GM10248 (cell line): Measurements from ENCODE around the gene TTC7B.

ENCODE experiments used
- CTCF ChIA-PET: fragments of 300-600 bp; sonication (Branson Sonifier 250); formaldehyde crosslinking; extraction: SDS; loops from one replicate; lab custom pipeline; 2021; ENCODE audit warnings: antibody characterized with exemption; lab: Yijun Ruan, JAX
- POLR2A ChIA-PET: fragments of 350-650 bp; sonication (Branson Sonifier 250); formaldehyde crosslinking; extraction: SDS; loops from one replicate; lab custom pipeline; 2020; ENCODE audit warnings: antibody characterized with exemption; lab: Yijun Ruan, JAX
- DNase-seq: peaks from one replicate; pipeline ENCODE4 v3.0.0; 2012; ENCODE audit errors: extremely low spot score
- TF ChIP-seq, protein P1 (sequence below): IDR thresholded peaks from 2 replicates; pipeline ENCODE4 v1.5.1; 2012; ENCODE audit warnings: mild to moderate bottlenecking, low read depth; ENCODE audit errors: extremely low read depth, missing control alignments, control extremely low read depth

Gene TTC7B

DNA sequence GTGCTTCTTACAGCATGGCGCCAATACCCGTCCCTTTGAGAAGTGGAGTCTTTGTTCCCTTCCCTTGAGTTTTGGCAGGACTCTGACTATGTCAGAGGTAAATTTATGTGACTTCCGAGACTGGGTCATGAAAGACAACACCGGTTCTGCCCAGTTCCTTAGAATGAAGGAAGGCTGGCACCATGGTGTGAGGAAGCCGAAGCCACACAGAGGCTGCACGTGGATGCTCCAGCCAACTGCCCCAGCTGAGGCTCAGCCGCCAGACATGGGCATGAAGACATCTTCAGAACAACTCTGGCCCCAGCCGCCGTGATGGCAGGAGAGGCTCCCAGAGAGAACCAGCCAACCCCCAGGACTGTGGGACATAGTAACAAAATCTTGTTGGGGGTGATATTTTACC, 308.2 kb downstream of the TTC7B start:
- ChIA-PET CTCF (no interaction called here), POLR2A (no interaction called here)
- no peak for DNase-seq
- TF ChIP-seq, protein P1, sequence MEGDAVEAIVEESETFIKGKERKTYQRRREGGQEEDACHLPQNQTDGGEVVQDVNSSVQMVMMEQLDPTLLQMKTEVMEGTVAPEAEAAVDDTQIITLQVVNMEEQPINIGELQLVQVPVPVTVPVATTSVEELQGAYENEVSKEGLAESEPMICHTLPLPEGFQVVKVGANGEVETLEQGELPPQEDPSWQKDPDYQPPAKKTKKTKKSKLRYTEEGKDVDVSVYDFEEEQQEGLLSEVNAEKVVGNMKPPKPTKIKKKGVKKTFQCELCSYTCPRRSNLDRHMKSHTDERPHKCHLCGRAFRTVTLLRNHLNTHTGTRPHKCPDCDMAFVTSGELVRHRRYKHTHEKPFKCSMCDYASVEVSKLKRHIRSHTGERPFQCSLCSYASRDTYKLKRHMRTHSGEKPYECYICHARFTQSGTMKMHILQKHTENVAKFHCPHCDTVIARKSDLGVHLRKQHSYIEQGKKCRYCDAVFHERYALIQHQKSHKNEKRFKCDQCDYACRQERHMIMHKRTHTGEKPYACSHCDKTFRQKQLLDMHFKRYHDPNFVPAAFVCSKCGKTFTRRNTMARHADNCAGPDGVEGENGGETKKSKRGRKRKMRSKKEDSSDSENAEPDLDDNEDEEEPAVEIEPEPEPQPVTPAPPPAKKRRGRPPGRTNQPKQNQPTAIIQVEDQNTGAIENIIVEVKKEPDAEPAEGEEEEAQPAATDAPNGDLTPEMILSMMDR: no peak

DNA sequence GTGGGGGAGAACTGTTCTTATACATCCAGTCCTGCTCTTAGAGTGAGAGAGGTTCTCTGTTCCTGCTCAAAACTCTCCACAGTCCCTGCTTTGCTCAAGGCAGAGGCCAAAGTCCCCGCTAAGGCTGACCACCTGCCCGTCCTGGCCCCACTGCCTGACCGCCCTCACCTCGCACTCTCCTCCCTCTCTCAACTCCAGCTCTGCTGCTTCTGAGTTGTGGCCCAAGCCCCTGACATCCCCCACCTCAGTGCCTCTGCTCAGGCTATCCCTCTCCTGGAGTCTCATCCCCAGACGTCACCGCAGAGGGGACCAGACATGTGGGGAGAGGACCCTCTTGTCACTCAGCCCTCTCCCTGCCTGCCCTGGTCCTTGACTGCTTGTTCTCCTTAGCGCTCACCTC, 308.8 kb downstream of the TTC7B start:
- TF ChIP-seq, protein P1: no peak
- ChIA-PET POLR2A (no interaction called here), CTCF (no interaction called here)
- no peak for DNase-seq

DNA sequence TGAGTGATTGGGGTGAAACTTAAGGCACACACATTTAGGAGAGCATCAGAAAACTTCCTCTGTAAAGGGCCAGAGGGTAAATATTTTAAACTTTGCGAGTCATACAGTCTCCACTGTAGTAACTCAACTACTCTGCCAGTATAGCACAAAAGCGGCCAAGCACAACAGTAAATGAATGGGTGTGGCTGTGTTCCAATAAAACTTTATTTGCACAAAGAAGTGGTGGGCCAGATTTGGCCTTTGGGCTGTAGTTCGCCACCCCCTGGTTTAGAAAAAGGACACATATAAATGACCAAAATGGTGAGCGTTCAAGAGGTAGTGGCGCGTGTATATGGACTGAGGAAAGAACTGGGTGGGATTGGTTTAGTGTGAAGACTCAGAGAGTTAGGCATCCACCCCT, 309.5 kb downstream of the TTC7B start:
- TF ChIP-seq, protein P1: no peak
- POLR2A ChIA-PET: no interaction called here
- CTCF ChIA-PET: no interaction called here
- DNase-seq: no peak

DNA sequence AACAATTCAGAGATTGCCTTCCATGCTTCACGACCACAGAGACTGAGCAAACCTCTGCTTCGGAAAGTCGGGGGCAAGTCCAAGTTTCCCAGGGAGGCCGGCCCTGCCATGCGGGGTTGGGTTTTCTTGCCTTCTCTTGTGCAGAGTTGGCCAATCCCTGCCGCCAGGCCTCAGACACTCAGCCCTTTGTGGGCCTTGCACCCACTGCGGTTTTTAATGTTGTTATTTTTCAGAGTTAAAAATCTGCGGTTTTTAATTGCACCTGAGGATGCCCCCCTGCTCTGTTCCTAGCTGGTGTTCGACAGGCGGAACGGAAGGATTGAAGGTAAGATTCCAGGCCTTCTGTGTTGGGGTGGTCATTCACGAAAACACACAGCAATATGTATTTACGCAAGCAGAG, 310.7 kb downstream of the TTC7B start:
- DNase-seq: no peak
- TF ChIP-seq, protein P1: no peak
- POLR2A ChIA-PET: no interaction called here
- CTCF ChIA-PET: no interaction called here

DNA sequence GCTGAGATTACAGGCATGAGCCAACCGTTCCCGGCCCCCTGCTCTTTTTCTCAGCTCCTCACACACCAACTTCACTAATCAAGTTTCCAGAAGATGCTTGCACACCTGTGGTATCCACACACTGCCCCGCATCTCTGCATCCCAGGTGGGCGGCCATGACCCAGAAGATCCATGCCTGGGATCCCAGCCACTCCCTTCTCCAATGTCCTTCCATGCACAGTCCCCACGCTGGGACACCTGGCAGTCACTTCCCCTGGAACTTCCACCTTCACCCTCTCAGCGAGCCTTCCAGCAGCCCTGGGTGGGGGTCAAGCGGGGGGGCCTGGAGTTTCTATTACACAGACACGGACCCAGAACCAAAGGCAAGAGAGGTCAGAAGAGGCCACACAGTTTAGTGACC, 311.6 kb downstream of the TTC7B start:
- CTCF ChIA-PET: interaction anchor here (1.5 kb wide), 1 partner anchor 22 kb away, joined by 3 read pairs; no protein-coding TSS in a partner anchor

DNA sequence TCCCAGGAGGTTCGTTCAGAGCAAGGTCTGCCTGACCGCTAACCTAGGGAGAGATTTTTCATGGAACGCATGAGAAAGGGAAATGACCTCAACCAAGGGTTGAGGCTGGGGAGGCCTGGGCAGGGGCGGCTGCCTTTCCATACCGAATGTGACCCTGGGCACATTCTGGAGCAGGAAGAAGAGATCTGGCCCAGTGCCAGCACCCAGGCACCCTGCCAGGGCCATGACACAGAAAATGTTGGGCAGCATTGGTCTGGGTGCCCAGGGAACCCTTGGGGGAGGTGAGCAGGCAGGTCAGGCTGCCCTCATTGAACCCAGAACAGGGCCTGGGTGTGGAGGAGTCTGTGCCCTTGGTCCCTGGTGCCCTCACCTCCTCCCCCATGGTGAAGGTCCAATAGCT, 312.6 kb downstream of the TTC7B start:
- CTCF ChIA-PET: interaction anchor here (1.5 kb wide), 1 partner anchor 23 kb away, joined by 3 read pairs; no protein-coding TSS in a partner anchor
- DNase-seq: no peak
- TF ChIP-seq, protein P1: no peak
- POLR2A ChIA-PET: no interaction called here

More for the DNA sequence above, 311.6 kb downstream of the TTC7B start:
- TF ChIP-seq, protein P1: no peak
- POLR2A ChIA-PET: no interaction called here
- no peak for DNase-seq

DNA sequence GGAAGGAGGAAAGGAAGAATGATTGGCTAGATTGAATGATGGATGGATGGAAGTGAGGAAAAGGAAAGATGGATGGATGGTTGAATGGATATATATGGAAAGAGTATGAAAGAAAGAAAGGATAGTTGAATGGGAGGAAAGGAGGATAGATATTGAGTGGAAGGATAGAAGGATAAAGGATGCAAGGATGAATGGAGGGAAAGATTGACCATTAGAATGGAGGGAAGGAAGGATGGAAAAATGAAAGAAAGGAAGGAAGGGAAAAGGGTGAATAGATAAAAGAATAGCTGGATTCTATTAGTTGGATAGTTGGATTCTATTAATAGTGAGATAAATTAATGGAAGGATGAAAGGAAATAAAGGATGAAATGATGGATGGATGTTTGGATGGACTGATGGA, 313.5 kb downstream of the TTC7B start:
- CTCF ChIA-PET: no interaction called here
- no peak for DNase-seq
- POLR2A ChIA-PET: no interaction called here
- TF ChIP-seq, protein P1: no peak
